ENCODE results near the gene LHX3. TPM values are rescaled to one million over a fixed set of nuclear protein-coding genes. Genes with fewer than 3 reads are reported as not detected.

LHX3 gene
- total and polyA plus RNA-seq, 2 of the 8 experiments (the other 6 are each of a cell fraction or from before 2014, with no cell fraction given): 0.02 TPM; not detected in 1

DNA sequence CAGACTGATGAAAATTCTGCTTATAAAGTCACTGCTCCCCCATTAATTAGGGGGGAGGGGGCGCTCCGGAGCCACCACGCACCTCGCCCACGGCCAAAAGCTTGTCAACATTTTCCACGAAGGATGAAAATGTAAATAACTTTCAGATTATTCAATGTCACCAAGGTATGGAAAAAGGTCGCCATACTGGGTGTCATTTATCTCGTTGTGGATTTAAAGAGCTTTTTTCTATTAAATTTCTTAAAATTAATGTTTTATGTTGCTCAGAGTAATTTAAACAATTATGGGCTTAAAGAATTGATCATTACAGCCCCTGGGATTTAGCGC, 13.0 kb downstream of the LHX3 start:
- ChIA-PET POLR2A (ENCODE audit: partially characterized antibody) (interaction anchor here (1.0 to 2.3 kb wide), 4 partner anchors 11 to 15 kb away, joined by 4 to 9 read pairs (median 6); partner anchors contain the start of gene LHX3), CTCF (ENCODE audit: partially characterized antibody) (interaction anchor here (0.9 to 3.5 kb wide), 8 partner anchors 10 to 58 kb away, joined by 3 to 18 read pairs (median 4); no protein-coding TSS in a partner anchor)
- peaks cover 2 to 23% (median 14%) of the 10 kb centered on the region in 4 experiments for H3K4me1 ChIP-seq (replicated peaks in 1 of 4; ENCODE audit: control insufficient read depth in 3 of 4, insufficient read depth in 4 of 4, low read length in 3 of 4)
- no peak overlapping the region for H2BK20ac ChIP-seq (ENCODE audit: low read length)
- no peak overlapping the region for H2AK5ac ChIP-seq (ENCODE audit: low read depth, low read length)
- H3K23ac ChIP-seq (ENCODE audit: insufficient read length): no peak overlapping the region
- H3K4me2 ChIP-seq (ENCODE audit: insufficient read depth in 1 of 2, low read depth in 2 of 2, low read length in 2 of 2): peak overlapping the region; percentile 59 to 72; a peak in 2 of 4 replicates
- H4K5ac ChIP-seq (ENCODE audit: insufficient read length, low read depth, low read length): no peak overlapping the region
- H3K23me2 ChIP-seq (ENCODE audit: low read depth, low read length): peaks cover 7% of the 10 kb centered on the region; the same call in 1 of the 2 replicates
- H3K79me2 ChIP-seq (ENCODE audit: control insufficient read depth in 1 of 2, insufficient read depth in 2 of 2, low read length in 2 of 2): no peaks in the 10 kb centered on the region
- 39% methylated on average over 6 of the region's 9 CpGs; no CpG with 5 or more reads in 1 of the 2 experiments for WGBS, 2 experiments (ENCODE audit: extremely low coverage in 1 of 2, insufficient coverage in 1 of 2, insufficient read length in 1 of 2, insufficient replicate concordance in 2 of 2, low coverage in 1 of 2, low lambda C conversion rate in 2 of 2, missing lambda C conversion rate in 1 of 2)
- H3K79me1 ChIP-seq (ENCODE audit: low read depth, low read length): no peaks in the 10 kb centered on the region
- no peak overlapping the region for H3K56ac ChIP-seq (replicated peaks; ENCODE audit: insufficient read length, low read depth, low read length)
- DNase-seq (ENCODE audit: low read depth in 1 of 2, low spot score in 2 of 2) (no peak), FAIRE-seq (no peak)
- H2BK120ac ChIP-seq (replicated peaks; ENCODE audit: low read depth, low read length): no peak overlapping the region
- H3K27ac ChIP-seq (ENCODE audit: low read depth, low read length): no peak overlapping the region
- no peak overlapping the region for H2AFZ ChIP-seq (ENCODE audit: low read length)
- H4K91ac ChIP-seq (replicated peaks; ENCODE audit: insufficient read length, low read length): no peak overlapping the region
- no peak overlapping the region for H3K14ac ChIP-seq (ENCODE audit: insufficient read length)
- H3K4ac ChIP-seq (replicated peaks; ENCODE audit: insufficient read length, low read depth, low read length): no peak overlapping the region
- peak overlapping the region in 1 of 4 experiments; percentile 58; a peak in 2 of 8 replicates for H3K4me3 ChIP-seq (ENCODE audit: extremely low read depth in 1 of 4, insufficient read depth in 2 of 4, low read depth in 3 of 4, low read length in 4 of 4)
- no peak overlapping the region; the same call in 1 of the 2 replicates for H2BK12ac ChIP-seq (ENCODE audit: low read depth, low read length)
- no peaks in the 10 kb centered on the region for H3K9me3 ChIP-seq (ENCODE audit: insufficient read depth in 2 of 2, low read depth in 1 of 2, low read length in 1 of 2)
- H3K18ac ChIP-seq (ENCODE audit: extremely low read depth, low read length): no peak overlapping the region
- H2BK5ac ChIP-seq (ENCODE audit: low read depth, low read length): no peak overlapping the region
- peaks cover 0 to 7% (median 0%) of the 10 kb centered on the region in 4 experiments; a peak in 1 of 8 replicates for H3K36me3 ChIP-seq (ENCODE audit: control insufficient read depth in 2 of 4, insufficient read depth in 4 of 4, low read length in 3 of 4)
- no peak overlapping the region for H4K8ac ChIP-seq (ENCODE audit: extremely low read depth, insufficient read depth, low read length)
- peaks cover 53 to 72% (median 69%) of the 10 kb centered on the region in 4 experiments for H3K27me3 ChIP-seq (replicated peaks in 1 of 4; ENCODE audit: control insufficient read depth in 3 of 4, extremely low read depth in 1 of 4, insufficient read depth in 3 of 4, low read length in 3 of 4)
- no peak overlapping the region for H2BK15ac ChIP-seq (ENCODE audit: low read length)
- no peak overlapping the region for H3K9ac ChIP-seq (replicated peaks in 1 of 4; ENCODE audit: extremely low read depth in 1 of 4, low read depth in 3 of 4, low read length in 3 of 4)
- peaks cover 3 to 10% of the 10 kb centered on the region in 2 experiments for H4K20me1 ChIP-seq (replicated peaks in 1 of 2; ENCODE audit: control insufficient read depth in 1 of 2, insufficient read depth in 2 of 2, low read length in 2 of 2)
- no peak for TF ChIP-seq TAF1 (IDR thresholded peaks at IDR 0.05; ENCODE audit: low read depth, low read length)
- TF ChIP-seq, protein P1, sequence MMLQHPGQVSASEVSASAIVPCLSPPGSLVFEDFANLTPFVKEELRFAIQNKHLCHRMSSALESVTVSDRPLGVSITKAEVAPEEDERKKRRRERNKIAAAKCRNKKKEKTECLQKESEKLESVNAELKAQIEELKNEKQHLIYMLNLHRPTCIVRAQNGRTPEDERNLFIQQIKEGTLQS (IDR thresholded peaks at IDR 0.05; ENCODE audit: insufficient read depth, low read depth, low read length): no peak
- TF ChIP-seq SP1 (IDR thresholded peaks at IDR 0.05; ENCODE audit: low read depth, low read length): no peak
- no peak for TF ChIP-seq POLR2AphosphoS5 (IDR thresholded peaks at IDR 0.05; ENCODE audit: low read depth, low read length)
- no peak for TF ChIP-seq KDM5A (IDR thresholded peaks at IDR 0.05; ENCODE audit: low read length)
- TF ChIP-seq RAD21 (IDR thresholded peaks at IDR 0.05 in 1 of 2, conservative IDR thresholded peaks at IDR 0.05 in 1 of 2; ENCODE audit: low read depth in 2 of 2, low read length in 2 of 2): no peak
- no peak for TF ChIP-seq TAF7 (optimal IDR thresholded peaks at IDR 0.05; ENCODE audit: borderline replicate concordance, low read depth, low read length)
- no peak for TF ChIP-seq TCF12 (IDR thresholded peaks at IDR 0.05; ENCODE audit: low read depth, low read length)
- no peak for TF ChIP-seq SIN3A (conservative IDR thresholded peaks at IDR 0.05 in 1 of 2, IDR thresholded peaks at IDR 0.05 in 1 of 2; ENCODE audit: low read depth in 1 of 2, low read length in 2 of 2)
- TF ChIP-seq, protein P2, sequence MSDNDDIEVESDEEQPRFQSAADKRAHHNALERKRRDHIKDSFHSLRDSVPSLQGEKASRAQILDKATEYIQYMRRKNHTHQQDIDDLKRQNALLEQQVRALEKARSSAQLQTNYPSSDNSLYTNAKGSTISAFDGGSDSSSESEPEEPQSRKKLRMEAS (IDR thresholded peaks at IDR 0.05): no peak
- no peak for TF ChIP-seq GTF2F1 (IDR thresholded peaks at IDR 0.05; ENCODE audit: borderline replicate concordance, low read depth, low read length)
- no peak for TF ChIP-seq BCL11A (IDR thresholded peaks at IDR 0.05; ENCODE audit: low read depth in 2 of 2, low read length in 2 of 2)
- TF ChIP-seq EGR1 (IDR thresholded peaks at IDR 0.05; ENCODE audit: borderline replicate concordance, low read depth, low read length): no peak

Measured in H1 (cell line).